ENCODE data around the gene PCDHB12.
"Not testable (repeated sequence)": the region's sequence is repeated elsewhere in the genome, so short reads cannot be mapped to it uniquely, and the experiment has no call there.

DNA sequence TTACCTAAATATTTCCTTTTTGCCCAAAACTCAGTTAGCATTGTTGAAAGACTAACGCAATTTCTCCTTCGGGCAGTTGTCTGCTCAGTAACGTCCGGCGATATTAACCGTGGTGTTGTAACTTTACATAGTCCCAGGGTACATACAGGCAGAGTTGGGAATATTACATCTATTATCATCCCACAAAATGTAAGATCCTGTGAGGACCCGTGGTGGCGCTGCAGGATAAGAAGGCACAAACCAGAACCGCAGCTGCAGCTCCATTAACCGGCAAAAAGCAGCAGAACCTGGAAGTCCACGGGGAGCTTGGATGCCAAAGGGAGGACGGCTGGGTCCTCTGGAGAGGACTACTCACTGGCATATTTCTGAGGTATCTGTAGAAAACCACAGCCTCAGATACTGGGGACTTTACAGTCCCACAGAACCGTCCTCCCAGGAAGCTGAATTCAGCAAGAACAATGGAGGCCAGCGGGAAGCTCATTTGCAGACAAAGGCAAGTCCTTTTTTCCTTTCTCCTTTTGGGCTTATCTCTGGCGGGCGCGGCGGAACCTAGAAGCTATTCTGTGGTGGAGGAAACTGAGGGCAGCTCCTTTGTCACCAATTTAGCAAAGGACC is 30.8 kb upstream of the PCDHB12 start, which contains the start of gene PCDHB8:
- peak; percentile 40 for TF ChIP-seq CTCF (conservative IDR thresholded peaks at IDR 0.05)
- TF ChIP-seq ZFX (IDR thresholded peaks at IDR 0.05) = not testable (repeated sequence)
